HG02759 (cell line): ENCODE measurements around the gene SORCS3.

Experiments
- ATAC-seq: cut with Tn5 transposase; IDR thresholded peaks from one replicate; pipeline ENCODE4 v1.9.1; 2021; ENCODE audit warnings: mild to moderate bottlenecking, moderate library complexity; ENCODE audit not compliant: unreplicated experiment

Gene SORCS3

DNA sequence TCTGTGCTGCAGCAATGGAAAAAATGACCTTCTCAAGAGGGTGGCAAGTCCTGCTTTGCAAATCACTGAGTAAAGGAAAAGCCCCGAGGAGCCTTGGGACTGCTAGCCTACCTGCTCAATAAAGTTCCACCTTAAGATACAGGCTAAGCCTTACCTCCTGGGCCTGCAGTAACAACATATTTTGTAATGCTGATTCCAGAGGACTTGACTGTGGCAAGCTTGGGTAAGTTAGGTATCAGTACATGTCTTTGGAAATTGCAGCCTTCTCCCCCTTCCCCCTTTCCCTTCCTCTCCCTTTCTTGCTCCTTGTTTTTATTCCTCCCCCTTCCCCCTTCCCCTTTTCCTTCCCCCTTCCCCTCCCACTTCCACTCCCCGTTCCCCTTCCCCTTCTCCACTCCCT lies 126.2 kb downstream of the SORCS3 start:
- ATAC-seq = no peak

DNA sequence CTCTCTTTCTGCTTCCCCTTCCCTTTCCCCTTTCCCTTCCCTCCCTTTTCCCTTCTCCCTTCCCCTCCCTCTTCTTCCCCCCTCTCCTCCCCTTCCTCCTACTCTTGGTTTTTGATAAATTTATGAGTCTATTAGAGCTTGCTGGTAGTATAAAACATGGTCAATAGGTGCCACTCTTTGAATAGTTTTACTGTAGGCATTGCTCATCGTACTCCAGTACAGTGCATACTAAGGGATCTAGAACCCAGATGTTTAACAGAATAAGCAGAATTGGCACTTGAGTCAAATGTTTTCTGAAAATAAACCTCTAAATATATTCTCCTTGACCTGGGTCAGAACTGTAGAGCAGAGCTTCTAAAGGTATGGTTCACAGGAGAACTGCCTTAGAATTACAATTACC lies 126.7 kb downstream of the SORCS3 start:
- ATAC-seq = peak; percentile 34

DNA sequence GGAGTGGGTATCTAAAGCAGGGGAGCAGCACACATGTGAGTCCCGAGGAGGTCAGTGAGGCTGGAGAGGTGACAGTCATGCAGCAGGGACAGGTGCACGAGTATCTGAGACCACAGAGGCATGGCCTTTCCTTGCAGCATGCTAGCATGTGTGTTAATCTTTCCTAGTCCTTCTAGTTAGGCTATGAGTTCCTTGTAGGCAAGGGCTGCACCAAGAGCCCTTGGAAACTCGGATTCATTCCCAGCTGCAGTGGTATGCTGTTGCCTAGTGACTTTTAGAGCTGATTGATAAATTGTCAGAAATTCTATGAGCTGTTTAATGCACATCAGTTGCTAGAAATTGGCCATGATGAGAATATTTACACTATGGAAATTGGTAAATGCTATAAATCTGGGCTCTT lies 132.0 kb downstream of the SORCS3 start:
- ATAC-seq = no peak

DNA sequence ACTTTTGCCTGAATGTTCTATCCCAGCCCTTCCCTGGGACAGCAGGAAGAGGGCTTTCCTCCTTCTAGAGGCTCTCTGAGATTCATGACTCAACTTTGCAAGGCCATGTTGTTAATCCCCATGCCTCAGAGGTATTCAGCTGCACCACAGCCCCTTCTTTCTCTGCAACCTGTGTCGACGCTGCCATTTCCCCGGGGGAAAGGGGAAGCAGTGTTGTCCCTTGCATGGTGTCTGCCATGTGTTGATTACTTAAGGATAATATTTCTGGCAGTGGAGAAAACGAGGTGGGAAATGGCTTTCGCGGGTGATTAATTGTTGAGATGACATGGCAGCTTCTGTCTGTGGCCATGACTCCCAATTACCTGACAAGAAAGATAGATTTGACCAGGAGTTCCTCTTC lies 133.1 kb downstream of the SORCS3 start:
- ATAC-seq = no peak

DNA sequence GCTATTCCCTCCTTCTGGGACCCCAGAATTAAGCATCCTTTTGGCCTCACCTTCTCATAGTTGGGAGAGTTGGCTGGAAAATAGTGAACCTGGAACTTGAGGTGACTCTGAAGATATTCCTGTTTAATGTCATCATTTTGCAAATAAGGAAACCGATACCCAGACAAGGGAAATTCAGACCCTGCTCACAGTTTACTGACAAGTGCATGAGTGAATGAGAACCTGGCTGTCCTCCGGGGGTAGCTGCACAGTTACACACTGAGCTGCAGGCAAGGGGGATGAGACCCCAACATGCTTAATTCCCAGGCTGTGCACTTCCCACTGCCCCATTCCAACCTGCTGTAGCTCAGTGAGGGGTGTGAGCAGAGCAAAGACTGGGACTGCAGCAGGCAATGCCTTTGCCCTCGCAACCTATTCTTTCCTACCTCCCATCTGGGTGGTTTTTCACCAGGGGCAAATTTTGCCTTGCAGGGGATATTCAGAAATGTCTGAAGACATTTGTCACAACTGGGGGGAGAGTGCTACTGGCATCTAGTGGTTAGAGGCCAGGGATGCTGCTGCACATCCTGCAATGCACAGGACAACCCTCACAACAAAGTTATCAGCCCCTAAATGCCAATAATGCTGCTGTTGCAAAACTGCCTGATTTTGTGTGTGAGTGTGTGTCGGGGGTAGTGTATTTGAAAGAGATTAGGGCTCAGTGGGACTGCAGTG lies 136.2 kb downstream of the SORCS3 start:
- ATAC-seq = no peak

DNA sequence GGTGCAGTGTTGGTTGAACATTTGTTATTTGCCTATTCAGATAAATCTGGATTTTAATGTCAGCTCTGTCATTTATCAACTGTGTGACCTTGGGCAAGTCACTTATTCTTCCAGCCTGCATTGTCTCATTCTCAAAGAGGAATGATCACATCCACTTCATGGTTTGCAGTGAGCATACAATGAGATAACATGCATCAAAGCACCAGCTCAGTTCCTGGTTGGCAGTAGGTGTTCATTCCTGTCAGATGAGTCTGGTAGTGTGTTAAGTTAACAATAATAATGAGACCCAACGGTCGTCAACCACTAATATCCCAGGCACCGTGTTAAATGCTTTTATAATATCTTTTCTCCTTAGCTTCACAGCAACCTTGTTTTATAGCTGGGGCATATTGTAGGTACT lies 137.3 kb downstream of the SORCS3 start:
- ATAC-seq = no peak

DNA sequence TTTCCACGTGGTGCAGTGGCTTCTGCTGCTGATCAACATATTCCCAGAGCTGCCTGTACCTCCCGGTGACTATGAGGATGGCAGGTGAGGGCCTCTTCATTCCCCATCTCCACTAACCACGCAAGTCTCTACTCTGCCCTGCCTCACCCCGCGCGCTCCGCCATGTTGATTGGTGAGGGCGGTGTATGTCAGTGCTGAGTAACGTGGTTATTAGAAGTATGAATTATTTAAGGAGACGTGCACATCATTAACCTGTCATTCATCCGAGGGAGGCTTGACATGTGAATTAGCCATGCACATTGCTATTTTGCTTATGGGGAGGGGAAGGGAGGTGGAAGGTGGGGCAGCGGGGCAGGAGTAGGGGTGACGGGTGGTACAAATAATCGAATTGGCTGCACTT lies 138.6 kb downstream of the SORCS3 start:
- no peak for ATAC-seq

DNA sequence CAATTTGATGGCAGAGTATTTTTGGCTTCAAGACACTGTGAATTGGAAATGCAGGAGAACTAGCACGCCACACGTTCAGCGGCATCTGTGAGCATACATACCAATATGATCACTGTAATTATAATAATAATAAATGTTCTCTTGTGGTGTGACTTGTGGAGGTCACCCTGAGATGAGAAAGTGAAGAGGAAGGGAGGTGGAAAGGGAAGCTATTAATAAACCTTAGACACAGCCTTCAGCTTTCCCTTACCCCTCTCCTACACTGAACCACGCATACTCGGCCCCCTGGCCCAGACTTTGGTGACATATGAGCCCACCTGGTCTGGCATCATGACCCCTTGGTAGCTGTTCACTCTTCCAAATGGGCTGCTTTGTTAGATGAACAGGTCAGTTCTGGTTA lies 139.1 kb downstream of the SORCS3 start:
- ATAC-seq = no peak

DNA sequence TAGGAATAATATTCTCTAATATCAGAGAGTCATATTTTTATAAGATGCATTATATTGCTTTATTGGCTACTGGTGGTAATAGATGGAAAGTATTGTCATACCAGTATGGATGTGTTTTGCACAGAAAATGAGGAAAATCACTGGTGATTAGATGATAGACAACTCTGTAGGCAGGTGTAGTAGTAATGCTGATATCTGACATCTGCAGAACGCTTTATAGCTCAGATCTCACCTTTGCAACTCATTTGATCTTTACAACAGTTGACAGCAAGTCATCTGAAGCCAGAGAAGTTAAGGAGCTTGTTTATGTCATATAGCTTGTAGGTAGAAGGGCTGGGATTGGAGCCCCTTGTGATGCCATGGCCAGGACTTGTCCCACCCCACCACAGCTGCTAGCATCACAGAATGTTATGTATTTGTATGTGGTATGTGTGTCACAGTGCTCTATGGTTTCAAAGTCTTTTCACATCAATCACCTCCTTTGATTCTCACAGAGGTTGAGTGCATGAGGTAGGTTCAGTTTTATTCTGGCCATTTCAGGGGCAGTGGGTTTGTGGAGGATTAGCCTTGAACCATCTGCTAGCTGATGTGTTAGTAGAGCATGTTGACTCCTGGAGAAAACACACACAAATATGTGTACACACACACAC lies 140.0 kb downstream of the SORCS3 start:
- no peak for ATAC-seq

DNA sequence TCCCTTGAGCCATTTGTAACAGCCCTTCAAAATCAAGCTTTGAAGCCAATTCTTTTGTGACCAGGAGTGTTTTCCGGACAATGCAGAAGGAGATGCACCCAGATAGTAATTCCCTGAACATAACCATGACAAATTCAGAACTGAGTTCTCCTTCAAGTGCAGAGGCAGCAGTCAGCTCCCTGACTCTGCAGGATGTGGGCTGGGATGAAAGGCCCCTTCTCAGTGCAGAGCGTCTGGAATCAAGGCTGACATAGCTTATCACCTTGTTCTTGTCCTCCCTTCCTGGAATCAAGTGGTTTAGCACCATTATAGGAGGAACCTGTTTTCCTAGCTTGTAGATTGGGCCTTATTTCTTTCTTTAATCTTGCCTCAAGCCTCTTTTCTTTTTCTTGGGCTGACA lies 143.4 kb downstream of the SORCS3 start:
- no peak for ATAC-seq

DNA sequence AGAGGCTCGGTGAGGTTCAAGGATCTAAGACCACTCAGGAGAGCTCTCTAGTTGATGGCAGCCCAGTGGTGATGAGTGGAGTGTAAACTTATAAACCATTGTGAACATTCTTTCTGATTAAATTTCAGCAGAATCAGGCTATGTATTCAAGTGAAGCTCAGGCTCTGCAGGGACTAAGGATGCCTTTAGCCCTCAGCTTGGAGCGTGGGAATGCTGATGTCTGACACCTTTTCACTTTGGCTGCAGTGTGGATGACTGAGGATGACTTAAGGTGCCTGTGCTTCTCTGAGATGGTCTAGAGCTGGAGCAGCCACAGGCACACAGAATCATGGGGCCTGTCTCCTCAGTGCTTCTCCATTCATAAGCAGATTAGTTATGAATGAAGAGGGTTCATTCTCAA lies 150.4 kb downstream of the SORCS3 start:
- ATAC-seq = no peak

DNA sequence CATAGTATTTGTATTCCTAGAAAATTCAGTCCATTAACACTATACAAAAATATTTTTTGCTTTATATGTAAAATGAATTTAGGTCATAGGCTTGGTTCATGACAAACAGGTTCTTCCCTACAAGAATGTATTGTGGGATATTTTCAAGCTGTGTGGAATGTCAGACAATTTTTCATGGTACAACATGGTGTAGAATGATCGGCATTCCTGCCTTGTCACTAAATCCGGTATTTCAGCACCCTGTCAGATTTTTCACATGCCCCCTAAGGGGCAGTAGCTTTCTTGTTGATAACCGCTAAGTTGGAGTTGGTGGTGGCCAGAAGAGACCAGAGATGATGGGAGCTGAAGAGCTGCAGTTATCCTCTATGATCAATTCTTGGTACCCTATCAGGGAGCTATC lies 154.3 kb downstream of the SORCS3 start:
- ATAC-seq = no peak

DNA sequence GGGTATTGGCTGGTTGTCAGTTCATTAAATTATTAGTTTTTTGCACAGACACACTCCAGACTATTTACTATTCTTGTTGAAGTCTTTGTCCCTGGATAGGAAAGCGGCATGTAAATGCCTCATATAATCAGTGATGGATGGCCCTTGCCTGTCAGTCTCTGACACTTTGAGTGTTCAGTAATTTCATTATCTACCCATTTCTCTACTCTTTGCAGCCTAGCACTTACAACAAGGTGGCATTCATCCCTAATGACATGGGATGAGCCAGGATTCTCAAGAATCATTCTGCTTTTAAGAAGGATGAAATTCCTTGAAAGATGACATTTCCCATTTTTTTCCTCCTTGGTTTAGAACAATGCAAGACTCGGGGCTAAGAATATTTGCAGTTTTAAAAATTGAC lies 155.7 kb downstream of the SORCS3 start:
- ATAC-seq = no peak

DNA sequence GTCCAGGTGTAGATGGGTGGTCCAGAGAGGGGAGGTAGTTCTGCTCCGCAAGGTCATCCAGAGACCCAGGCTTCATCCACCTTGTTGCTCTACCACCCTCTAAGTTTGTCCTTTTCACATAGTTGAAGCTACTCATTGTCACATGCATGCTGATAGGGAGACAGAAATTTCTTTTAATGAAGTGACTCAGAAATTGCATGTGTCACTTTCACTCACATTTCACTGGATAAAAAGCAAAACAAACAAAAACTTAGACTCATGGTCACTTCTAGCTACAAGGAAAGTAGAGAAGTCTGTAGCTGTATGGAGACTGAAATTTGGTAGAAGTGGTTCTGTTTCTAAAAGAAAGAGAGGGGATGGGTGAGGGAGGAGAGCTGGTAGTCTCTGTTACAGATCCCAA lies 161.9 kb downstream of the SORCS3 start:
- no peak for ATAC-seq

DNA sequence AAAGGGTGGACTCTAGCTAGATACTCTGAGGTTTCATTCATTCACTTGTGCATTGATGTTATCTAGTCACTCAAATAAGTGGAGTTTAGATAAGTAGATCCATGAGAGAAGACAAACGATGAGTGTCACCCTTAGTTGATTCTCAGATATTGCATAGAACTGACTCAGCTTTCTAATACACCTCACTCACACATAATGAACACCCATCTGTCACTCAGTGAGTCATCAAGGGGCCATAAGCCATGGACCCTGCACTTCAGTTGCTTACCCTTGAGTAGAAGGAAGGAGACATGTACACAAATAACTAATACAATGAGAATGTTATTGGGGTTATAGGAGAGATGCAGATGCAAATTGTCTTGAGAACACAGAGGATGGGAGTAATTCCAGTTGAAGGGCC lies 163.8 kb downstream of the SORCS3 start:
- no peak for ATAC-seq

DNA sequence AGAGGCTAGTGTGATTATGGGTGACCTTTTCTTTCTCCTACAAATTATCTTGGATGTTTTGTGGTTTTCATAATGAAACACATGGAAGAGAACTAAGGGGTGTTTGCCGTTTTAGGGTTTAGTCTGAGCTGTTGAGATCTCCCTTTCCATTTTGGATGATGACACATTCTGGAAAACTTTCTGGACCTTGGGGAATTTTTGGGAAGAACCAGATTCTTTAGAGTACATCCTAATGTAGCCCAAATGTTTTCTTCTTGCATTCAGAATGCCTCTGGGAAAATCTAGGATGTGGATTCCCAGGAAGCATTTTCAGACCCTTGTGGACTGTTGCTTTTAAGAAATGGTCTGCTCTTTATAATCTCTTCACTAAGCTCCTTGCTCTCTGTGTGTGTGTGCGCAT lies 165.7 kb downstream of the SORCS3 start:
- ATAC-seq = no peak

DNA sequence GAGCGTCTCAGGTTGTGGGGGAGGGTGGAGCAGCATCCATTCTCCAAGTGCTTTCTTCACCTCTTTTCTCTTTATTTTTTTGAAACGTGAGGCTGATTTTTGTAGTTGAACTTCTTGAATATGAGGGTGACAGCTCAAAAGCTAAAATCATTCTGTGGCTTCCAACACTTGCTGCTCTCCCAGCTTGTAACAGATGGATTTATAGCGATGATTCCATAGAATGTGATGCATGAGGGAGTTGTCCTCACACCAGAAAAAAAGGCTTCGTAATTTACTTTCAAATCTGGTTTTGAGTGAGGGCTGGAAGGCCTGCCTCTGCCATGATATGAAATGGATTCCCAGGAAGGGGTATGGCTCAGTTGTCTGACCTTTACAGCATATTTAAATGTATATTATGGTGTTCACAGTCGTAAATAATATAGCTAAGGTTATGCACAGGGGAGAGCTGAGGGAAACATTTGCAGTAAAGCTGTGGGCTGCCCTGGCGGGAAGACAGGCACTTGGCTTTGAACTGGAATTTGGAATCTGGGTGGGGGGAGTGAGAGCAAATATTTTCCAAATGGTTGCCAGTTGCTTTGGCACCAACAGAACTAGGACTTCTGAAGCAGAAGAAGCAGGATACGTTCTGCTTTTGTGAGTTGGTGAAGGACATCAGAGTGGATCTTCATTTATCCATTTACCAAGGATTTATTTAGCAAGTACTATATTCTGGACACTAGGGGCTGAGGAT lies 166.7 kb downstream of the SORCS3 start:
- ATAC-seq = no peak

DNA sequence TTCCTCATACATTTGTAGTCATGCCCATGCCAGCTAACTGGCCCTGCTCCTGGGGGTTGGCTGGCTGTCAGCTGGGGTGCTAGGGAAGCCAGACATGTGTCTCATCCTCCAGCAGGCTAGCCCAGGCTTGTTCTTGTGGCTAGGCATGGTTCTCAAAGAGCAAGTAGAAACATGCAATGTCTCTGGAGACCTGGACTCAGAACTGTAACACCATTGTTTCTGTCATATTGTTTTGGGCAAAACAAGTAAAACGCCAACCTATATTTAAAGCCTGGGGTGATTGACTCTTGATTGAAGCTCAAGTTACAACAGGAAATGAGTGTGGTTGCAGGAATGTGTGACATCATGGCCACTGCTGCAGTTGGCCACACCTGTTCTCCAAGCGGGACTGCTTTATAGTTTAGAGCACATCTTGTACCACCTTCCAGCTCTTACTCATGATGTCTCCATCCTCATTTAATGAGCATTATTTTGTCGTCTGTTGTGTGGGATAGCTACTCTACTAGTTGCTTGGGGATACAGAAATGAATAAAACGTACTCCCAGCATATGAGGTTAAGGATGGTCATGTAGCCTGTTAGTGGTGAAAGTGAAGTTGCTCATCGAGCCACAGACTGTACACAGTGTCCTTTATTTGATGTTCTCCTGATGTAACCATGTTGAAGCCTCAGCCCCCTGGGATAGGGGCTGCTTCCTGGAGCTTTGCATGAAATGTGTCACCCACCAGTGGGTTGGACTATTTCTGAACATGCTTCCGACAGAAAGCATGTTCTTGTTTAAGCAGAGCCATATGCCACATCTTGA lies 168.4 kb downstream of the SORCS3 start:
- peak; percentile 87 for ATAC-seq

DNA sequence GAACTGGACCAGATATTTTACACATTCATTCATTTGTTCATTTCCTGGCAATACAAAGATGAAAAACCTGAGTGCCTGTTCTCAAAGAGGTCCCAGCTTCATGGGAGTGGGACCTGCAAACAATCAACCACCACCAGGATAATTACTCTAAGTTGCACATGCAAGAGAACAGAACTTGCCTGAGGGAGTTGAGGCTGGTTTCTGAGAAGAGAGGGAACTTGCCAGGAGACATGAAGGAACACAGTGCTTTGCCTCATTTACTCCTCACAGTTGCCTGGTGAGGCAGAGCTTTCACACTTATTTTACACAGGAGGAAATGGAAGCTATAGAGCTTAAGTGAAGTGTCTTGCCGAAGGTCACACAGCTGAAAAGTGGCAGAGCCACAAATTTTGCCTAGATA lies 170.1 kb downstream of the SORCS3 start:
- no peak for ATAC-seq

DNA sequence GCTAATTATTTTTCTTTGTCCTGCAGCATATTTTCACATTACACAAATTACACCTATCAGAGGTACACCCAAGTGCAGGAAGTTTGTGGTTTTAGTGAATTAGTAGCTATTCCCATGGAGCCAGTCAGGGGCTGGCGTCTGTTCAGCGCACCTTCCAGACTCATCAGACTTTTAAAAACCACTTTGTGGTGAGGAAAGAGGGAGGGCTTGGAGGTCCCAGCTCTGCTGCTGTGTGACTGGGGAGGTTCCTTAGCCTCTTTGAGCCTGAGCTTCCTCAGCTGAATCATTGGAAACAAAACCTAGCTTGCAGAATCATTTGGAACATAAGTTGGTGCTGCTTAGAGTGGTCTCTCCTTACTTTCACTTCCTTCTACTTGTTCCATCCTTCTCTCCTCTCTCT lies 175.4 kb downstream of the SORCS3 start:
- ATAC-seq = peak; percentile 43

DNA sequence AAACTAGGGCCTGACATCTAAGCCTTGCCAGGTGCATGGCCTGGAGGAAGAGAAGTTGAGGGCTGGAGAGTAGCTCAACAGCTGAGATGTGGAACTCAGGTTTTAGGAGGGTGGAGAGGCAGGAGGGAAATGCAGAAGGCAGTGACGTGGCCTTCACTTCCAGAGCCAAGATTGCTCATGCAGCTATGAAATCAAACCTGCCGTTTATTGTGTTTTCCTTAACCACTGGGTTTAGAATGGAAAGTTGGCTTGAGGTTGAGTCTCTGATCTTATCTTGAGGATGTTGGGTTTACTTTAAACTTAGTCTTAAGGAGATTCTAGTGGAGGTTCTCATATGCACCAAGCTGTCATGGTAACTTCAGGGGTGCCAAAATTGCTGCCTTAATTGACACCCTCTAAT lies 178.6 kb downstream of the SORCS3 start:
- ATAC-seq = no peak
